ENCODE measurements around the gene PPP2R5B. TPM values are rescaled to one million over a fixed set of nuclear protein-coding genes. Genes with fewer than 3 reads are reported as not detected.
A peak's percentile ranks its signal among the peaks of the same experiment; 100 is the strongest.

PPP2R5B gene
- total RNA-seq, 2 experiments from 2014 or later = 3.3 to 4.6 TPM

GRCh38 chr11:64881476-64881875, 43.0 kb upstream of the PPP2R5B start:
- Mint-ChIP-seq H3K4me1 (ENCODE audit: low read depth) (peaks cover 51% of the 10 kb centered on the region), H3K4me3 (no peak overlapping the region), H3K9me3 (no peaks in the 10 kb centered on the region), H3K27ac (peak overlapping the region; percentile 74), H3K36me3 (ENCODE audit: low read depth) (peaks cover 12% of the 10 kb centered on the region), H3K27me3 (ENCODE audit: low read depth) (no peaks in the 10 kb centered on the region)
- CTCF ChIA-PET = interaction anchor here (0.6 to 30.8 kb wide), 2 partner anchors 9 to 27 kb away, joined by 3 to 992 read pairs; partner anchors contain the start of gene CDC42BPG
- no peak for DNase-seq
- intact Hi-C loops (cut with micrococcal nuclease) = no loop called here

GRCh38 chr11:64882243-64882642, 42.2 kb upstream of the PPP2R5B start:
- no peaks in the 10 kb centered on the region for H3K9me3 Mint-ChIP-seq
- H3K4me3 Mint-ChIP-seq = no peak overlapping the region
- intact Hi-C loops (cut with micrococcal nuclease) = no loop called here
- no peaks in the 10 kb centered on the region for H3K27me3 Mint-ChIP-seq (ENCODE audit: low read depth)
- peaks cover 4% of the 10 kb centered on the region for H3K36me3 Mint-ChIP-seq (ENCODE audit: low read depth)
- H3K4me1 Mint-ChIP-seq (ENCODE audit: low read depth) = peaks cover 56% of the 10 kb centered on the region
- no peak overlapping the region for H3K27ac Mint-ChIP-seq
- CTCF ChIA-PET = interaction anchor here (0.6 to 30.8 kb wide), 2 partner anchors 27 to 1231 kb away, joined by 4 to 992 read pairs; partner anchors contain the start of gene CDC42BPG
- no peak for DNase-seq

DNA sequence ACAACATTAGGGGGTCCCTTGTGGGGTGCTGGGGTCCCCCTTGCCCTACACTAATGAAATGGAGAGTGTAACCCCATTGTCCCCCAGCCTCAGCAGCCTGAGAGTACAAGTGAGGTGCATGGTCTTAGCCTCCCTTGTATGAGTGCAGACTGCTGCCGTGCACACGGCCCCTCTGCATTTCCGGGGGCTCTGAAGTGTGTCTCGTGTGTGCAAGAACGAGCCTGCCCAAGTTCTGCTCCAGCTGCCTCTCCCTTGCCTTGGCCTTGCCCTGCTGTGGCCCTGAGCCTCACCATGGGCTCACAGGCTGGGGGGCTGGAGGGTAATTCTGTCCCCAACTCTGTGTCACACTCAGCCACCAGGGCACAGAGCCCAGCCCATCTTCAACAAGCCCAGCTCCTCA, 40.9 kb upstream of the PPP2R5B start:
- intact Hi-C loops (cut with micrococcal nuclease) = no loop called here
- no peaks in the 10 kb centered on the region for H3K36me3 Mint-ChIP-seq (ENCODE audit: low read depth)
- H3K4me3 Mint-ChIP-seq = no peak overlapping the region
- H3K4me1 Mint-ChIP-seq (ENCODE audit: low read depth) = peaks cover 65% of the 10 kb centered on the region
- no peak for DNase-seq
- CTCF ChIA-PET = interaction anchor here (0.5 to 30.8 kb wide), 5 partner anchors 10 to 234 kb away, joined by 3 to 992 read pairs (median 5); partner anchors contain the start of genes CDC42BPG and ZNHIT2
- no peaks in the 10 kb centered on the region for H3K27me3 Mint-ChIP-seq (ENCODE audit: low read depth)
- H3K27ac Mint-ChIP-seq = no peak overlapping the region
- no peaks in the 10 kb centered on the region for H3K9me3 Mint-ChIP-seq

- Mint-ChIP-seq H3K9me3 (no peaks in the 10 kb centered on the region), H3K4me1 (ENCODE audit: low read depth) (peaks cover 64% of the 10 kb centered on the region), H3K36me3 (ENCODE audit: low read depth) (no peaks in the 10 kb centered on the region), H3K4me3 (no peak overlapping the region), H3K27me3 (ENCODE audit: low read depth) (no peaks in the 10 kb centered on the region), H3K27ac (peak overlapping the region; percentile 22)
- CTCF ChIA-PET = interaction anchor here (0.5 to 30.8 kb wide), 4 partner anchors 10 to 233 kb away, joined by 3 to 992 read pairs (median 10); partner anchors contain the start of genes CDC42BPG and ZNHIT2
- DNase-seq = no peak
- intact Hi-C loops (cut with micrococcal nuclease) = no loop called here
These were observed 40.5 kb upstream of the PPP2R5B start for GRCh38 chr11:64884019-64884418.

DNA sequence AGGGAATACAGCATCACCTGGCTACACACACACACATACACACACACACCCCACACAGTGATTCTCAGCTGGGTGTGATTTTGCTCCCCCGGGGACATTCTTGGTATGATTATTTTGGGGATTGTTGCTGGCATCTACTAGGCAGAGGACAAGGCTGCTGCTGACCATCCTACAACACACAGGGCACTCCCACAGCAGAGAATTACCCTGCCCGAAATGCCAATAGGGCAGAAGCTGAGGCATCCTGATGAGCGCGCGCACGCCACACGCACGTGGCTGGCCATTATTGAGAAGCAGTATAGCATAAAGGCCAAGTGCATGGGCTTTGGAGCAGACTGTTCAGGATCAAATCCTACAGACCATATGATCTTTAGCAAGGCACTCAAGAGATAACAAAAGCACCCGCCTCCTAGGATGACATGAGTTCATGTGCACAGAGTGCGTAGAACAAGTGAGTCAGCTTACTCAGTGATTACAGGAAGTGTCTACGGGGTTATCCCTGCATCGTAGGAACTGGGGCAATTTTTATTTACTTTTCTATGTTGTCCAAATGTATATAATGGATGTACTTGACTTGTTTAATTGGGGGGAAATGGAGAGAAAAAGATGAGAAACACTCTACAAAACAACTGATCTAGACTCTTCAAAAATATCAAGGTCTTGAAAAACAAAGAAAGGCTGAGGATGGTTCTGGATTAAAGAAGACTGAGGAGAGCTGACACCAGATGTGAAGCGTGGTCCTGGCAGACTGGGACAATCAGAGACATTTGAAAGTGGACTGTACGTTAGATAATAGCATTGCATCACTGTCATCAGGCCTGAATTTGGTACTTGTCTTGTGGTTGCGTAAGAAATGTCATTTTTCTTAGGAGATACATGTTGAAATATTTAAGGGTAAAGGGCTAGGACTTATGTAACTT, 38.9 kb upstream of the PPP2R5B start:
- H3K4me1 Mint-ChIP-seq (ENCODE audit: low read depth) = peaks cover 48% of the 10 kb centered on the region
- H3K36me3 Mint-ChIP-seq (ENCODE audit: low read depth) = no peaks in the 10 kb centered on the region
- H3K4me3 Mint-ChIP-seq = peak overlapping the region; percentile 23
- intact Hi-C loops (cut with micrococcal nuclease) = loop anchor here (1.0 kb wide), 2 partner anchors 20 to 34 kb away; no protein-coding TSS in a partner anchor
- DNase-seq = peak; percentile 77
- CTCF ChIA-PET = interaction anchor here (0.5 to 30.8 kb wide), 6 partner anchors 8 to 129 kb away, joined by 3 to 992 read pairs (median 4); partner anchors contain the start of genes ARL2 and CDC42BPG
- no peaks in the 10 kb centered on the region for H3K27me3 Mint-ChIP-seq (ENCODE audit: low read depth)
- H3K9me3 Mint-ChIP-seq = no peaks in the 10 kb centered on the region
- H3K27ac Mint-ChIP-seq = peak overlapping the region; percentile 89

DNA sequence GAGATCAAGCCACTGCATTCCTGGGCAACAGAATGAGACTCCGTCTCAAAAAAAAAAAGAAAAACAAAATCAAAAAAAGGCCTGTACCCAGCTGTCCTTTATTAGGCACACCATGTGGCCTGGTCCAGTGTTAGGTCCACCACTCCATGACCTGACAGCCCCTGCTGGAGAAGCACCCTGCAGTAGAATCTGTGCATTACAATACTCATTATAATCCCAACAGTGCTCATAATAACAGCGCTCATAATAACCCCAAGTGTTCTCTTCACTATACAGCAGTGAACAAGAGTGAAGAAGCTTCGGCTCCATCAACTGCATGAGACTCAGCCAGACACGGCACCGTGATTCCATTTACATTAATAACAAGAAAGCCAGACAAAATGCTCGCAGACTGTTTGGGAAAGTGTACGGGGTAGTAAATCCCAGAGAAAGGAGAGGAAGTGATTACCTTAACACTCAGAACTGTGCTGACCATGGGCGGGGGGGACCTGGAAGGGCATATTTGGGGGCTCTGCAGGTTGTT, 37.2 kb upstream of the PPP2R5B start:
- Mint-ChIP-seq H3K27me3 (ENCODE audit: low read depth) (no peaks in the 10 kb centered on the region), H3K27ac (peak overlapping the region; percentile 72), H3K4me1 (ENCODE audit: low read depth) (peaks cover 34% of the 10 kb centered on the region), H3K4me3 (no peak overlapping the region), H3K36me3 (ENCODE audit: low read depth) (no peaks in the 10 kb centered on the region), H3K9me3 (no peaks in the 10 kb centered on the region)
- CTCF ChIA-PET = interaction anchor here (0.6 to 30.8 kb wide), 6 partner anchors 9 to 74 kb away, joined by 3 to 992 read pairs (median 6); partner anchors contain the start of genes CDC42BPG and EHD1
- DNase-seq = no peak
- intact Hi-C loops (cut with micrococcal nuclease) = no loop called here

- H3K36me3 Mint-ChIP-seq (ENCODE audit: low read depth) = no peaks in the 10 kb centered on the region
- peaks cover 33% of the 10 kb centered on the region for H3K4me1 Mint-ChIP-seq (ENCODE audit: low read depth)
- peak overlapping the region; percentile 73 for H3K27ac Mint-ChIP-seq
- no peaks in the 10 kb centered on the region for H3K27me3 Mint-ChIP-seq (ENCODE audit: low read depth)
- peak; percentile 85 for DNase-seq
- no peaks in the 10 kb centered on the region for H3K9me3 Mint-ChIP-seq
- peak overlapping the region; percentile 68 for H3K4me3 Mint-ChIP-seq
- CTCF ChIA-PET = interaction anchor here (0.6 to 30.8 kb wide), 7 partner anchors 10 to 85 kb away, joined by 3 to 992 read pairs (median 5); partner anchors contain the start of genes CDC42BPG and EHD1
- intact Hi-C loops (cut with micrococcal nuclease) = loop anchor here (1.0 kb wide), 1 partner anchor 10 kb away; the partner anchor contains the start of gene EHD1
These were observed 36.6 kb upstream of the PPP2R5B start for GRCh38 chr11:64887757-64888405.

GRCh38 chr11:64888406-64888728, 36.1 kb upstream of the PPP2R5B start:
- peak overlapping the region; percentile 68 for H3K4me3 Mint-ChIP-seq
- no peaks in the 10 kb centered on the region for H3K27me3 Mint-ChIP-seq (ENCODE audit: low read depth)
- DNase-seq = no peak
- intact Hi-C loops (cut with micrococcal nuclease) = loop anchor here (1.0 kb wide), 1 partner anchor 10 kb away; the partner anchor contains the start of gene EHD1
- CTCF ChIA-PET = interaction anchor here (0.7 to 30.8 kb wide), 6 partner anchors 10 to 84 kb away, joined by 3 to 992 read pairs (median 6); partner anchors contain the start of genes CDC42BPG and EHD1
- peak overlapping the region; percentile 73 for H3K27ac Mint-ChIP-seq
- no peaks in the 10 kb centered on the region for H3K9me3 Mint-ChIP-seq
- H3K4me1 Mint-ChIP-seq (ENCODE audit: low read depth) = peaks cover 31% of the 10 kb centered on the region
- no peaks in the 10 kb centered on the region for H3K36me3 Mint-ChIP-seq (ENCODE audit: low read depth)

DNA sequence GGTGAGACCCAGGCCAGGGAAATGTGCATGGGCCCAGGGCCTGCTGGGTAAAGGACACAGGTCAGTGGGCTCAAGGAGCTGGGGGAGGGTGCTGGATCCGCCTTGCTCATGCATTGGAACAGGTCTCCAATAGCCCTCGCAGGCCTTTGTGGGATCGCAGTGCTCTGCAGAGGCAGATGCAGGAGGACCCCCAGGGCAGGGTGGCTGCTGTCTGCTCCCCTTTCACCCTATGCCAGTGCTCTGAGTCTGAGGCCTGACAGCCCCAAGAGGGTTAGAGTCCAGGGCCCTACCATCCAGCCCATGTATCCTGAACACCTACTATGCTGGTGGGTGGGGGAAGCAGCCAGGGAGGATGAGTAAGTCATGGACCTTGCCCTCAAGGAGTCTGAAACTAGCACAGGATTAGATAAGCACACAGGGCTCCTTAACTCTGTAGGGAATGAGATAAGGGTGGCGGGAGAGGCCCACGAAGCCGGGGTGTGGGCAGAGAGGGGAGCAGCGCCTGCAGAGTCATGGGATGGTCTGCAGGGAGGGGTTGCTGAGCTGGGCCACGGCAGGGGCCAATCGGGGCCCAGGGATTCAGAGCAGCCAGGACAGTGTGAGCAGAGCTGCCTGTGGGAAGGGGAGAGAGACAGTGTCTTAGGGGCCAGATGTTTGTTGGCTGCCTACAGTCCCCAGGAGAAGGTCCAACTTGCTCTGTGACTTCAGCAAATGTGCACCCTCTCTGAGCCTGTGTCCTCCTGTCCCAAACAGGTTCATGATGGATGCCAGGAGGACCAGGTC, 35.6 kb upstream of the PPP2R5B start:
- no peak overlapping the region for H3K27ac Mint-ChIP-seq
- H3K9me3 Mint-ChIP-seq = no peaks in the 10 kb centered on the region
- H3K36me3 Mint-ChIP-seq (ENCODE audit: low read depth) = no peaks in the 10 kb centered on the region
- intact Hi-C loops (cut with micrococcal nuclease) = loop anchor here (1.0 kb wide), 1 partner anchor 11 kb away; the partner anchor contains the start of gene EHD1
- H3K27me3 Mint-ChIP-seq (ENCODE audit: low read depth) = no peaks in the 10 kb centered on the region
- H3K4me3 Mint-ChIP-seq = no peak overlapping the region
- DNase-seq = no peak
- peaks cover 31% of the 10 kb centered on the region for H3K4me1 Mint-ChIP-seq (ENCODE audit: low read depth)
- CTCF ChIA-PET = interaction anchor here (0.6 to 30.8 kb wide), 5 partner anchors 10 to 127 kb away, joined by 3 to 992 read pairs (median 7); partner anchors contain the start of gene CDC42BPG

- H3K36me3 Mint-ChIP-seq (ENCODE audit: low read depth) = peaks cover 2% of the 10 kb centered on the region
- CTCF ChIA-PET = interaction anchor here (0.6 to 30.8 kb wide), 4 partner anchors 9 to 36 kb away, joined by 3 to 992 read pairs (median 4); partner anchors contain the start of gene CDC42BPG
- no peak overlapping the region for H3K27ac Mint-ChIP-seq
These were observed 34.0 kb upstream of the PPP2R5B start for GRCh38 chr11:64890522-64890939.

More at GRCh38 chr11:64890522-64890939, 34.0 kb upstream of the PPP2R5B start:
- no peaks in the 10 kb centered on the region for H3K27me3 Mint-ChIP-seq (ENCODE audit: low read depth)
- no peak for DNase-seq
- H3K9me3 Mint-ChIP-seq = no peaks in the 10 kb centered on the region
- H3K4me3 Mint-ChIP-seq = peak overlapping the region; percentile 21
- peaks cover 23% of the 10 kb centered on the region for H3K4me1 Mint-ChIP-seq (ENCODE audit: low read depth)
- intact Hi-C loops (cut with micrococcal nuclease) = no loop called here

Data from activated naive CD4-positive, alpha-beta T cell treated with anti-CD3 and anti-CD28 coated beads for 36 hours (primary cell).